IMR-90 (cell line): ENCODE data around the gene KRTAP20-1. TPM values are rescaled to one million over a fixed set of nuclear protein-coding genes. Genes with fewer than 3 reads are reported as not detected.

ENCODE experiments used
- ATAC-seq: fragments of 200-7000 bp; cut with Tn5 transposase; 2 replicates; pipeline ENCODE4 v1.9.1; 2020; ENCODE audit warnings: low read depth, mild to moderate bottlenecking, moderate library complexity
- BruUV-seq: library from RNA; stranded (reverse); fragments of 400-500 nt; replicated peaks from 2 replicates; lab custom pipeline; 2021; lab: Mats Ljungman, UMichigan
- CTCF ChIA-PET: fragments of 300-600 bp; formaldehyde crosslinking; extraction: SDS; loops from one replicate; lab custom pipeline; 2021; ENCODE audit warnings: antibody characterized with exemption; lab: Yijun Ruan, JAX
- POLR2A ChIA-PET: fragments of 300-600 bp; sonication (Branson Sonifier 250); formaldehyde crosslinking; loops from one replicate; lab custom pipeline; 2022; ENCODE audit warnings: antibody characterized with exemption; ENCODE audit not compliant: unreplicated experiment; lab: Charles Lee
- DNase-seq: peaks from one replicate; pipeline ENCODE4 v3.0.0; 2013
- H2AFZ ChIP-seq: replicated peaks from 2 replicates; pipeline ENCODE3; 2013; ENCODE audit warnings: low read length, mild to moderate bottlenecking; ENCODE audit not compliant: poor library complexity
- H2AK5ac ChIP-seq: 2 replicates; pipeline ENCODE4 v1.6.1; 2013; ENCODE audit warnings: low read depth, low read length, inconsistent platforms
- H2AK9ac ChIP-seq: replicated peaks from 2 replicates; pipeline ENCODE3; 2013; ENCODE audit warnings: mild to moderate bottlenecking, low read depth, low read length, moderate library complexity; ENCODE audit not compliant: poor library complexity
- H2BK120ac ChIP-seq: 2 replicates; pipeline ENCODE4 v1.6.1; 2013; ENCODE audit warnings: low read depth, low read length, inconsistent platforms
- H2BK15ac ChIP-seq: 3 replicates; pipeline ENCODE4 v1.6.1; 2013; ENCODE audit warnings: low read depth, low read length, inconsistent platforms
- H2BK20ac ChIP-seq: 2 replicates; pipeline ENCODE4 v1.6.1; 2013; ENCODE audit warnings: low read depth, mild to moderate bottlenecking, inconsistent platforms, low read length, moderate library complexity
- H2BK5ac ChIP-seq: 2 replicates; pipeline ENCODE4 v1.6.1; 2013; ENCODE audit warnings: mild to moderate bottlenecking, low read depth, low read length, inconsistent platforms; ENCODE audit not compliant: poor library complexity, severe bottlenecking
- H3K14ac ChIP-seq: replicated peaks from 2 replicates; pipeline ENCODE4 v1.6.1; 2013; ENCODE audit warnings: low read depth, low read length, inconsistent platforms
- H3K18ac ChIP-seq: 2 replicates; pipeline ENCODE4 v1.6.1; 2013; ENCODE audit warnings: low read depth, low read length, control low read depth
- H3K23ac ChIP-seq: 2 replicates; pipeline ENCODE4 v1.6.1; 2013; ENCODE audit warnings: low read depth, low read length, inconsistent platforms
- H3K27ac ChIP-seq: 2 replicates; pipeline ENCODE4 v1.5.1; 2013; ENCODE audit warnings: mild to moderate bottlenecking, control low read depth, low read length; ENCODE audit not compliant: insufficient read depth
- H3K27me3 ChIP-seq: 2 replicates; pipeline ENCODE4 v1.6.1; 2013; ENCODE audit warnings: low read length; ENCODE audit not compliant: control insufficient read depth, insufficient read depth
- H3K36me3 ChIP-seq: 2 replicates; pipeline ENCODE4 v1.6.1; 2013; ENCODE audit warnings: low read length, mixed read lengths; ENCODE audit not compliant: control insufficient read depth, insufficient read depth
- H3K4ac ChIP-seq: 2 replicates; pipeline ENCODE4 v1.6.1; 2013; ENCODE audit warnings: low read depth, low read length, inconsistent platforms
- H3K4me1 ChIP-seq: 2 replicates; pipeline ENCODE4 v1.6.1; 2013; ENCODE audit warnings: low read length, mixed read lengths; ENCODE audit not compliant: control insufficient read depth, insufficient read depth
- H3K4me2 ChIP-seq: 2 replicates; pipeline ENCODE4 v1.6.1; 2013; ENCODE audit warnings: low read depth, mild to moderate bottlenecking, control low read depth, low read length, moderate library complexity
- H3K4me3 ChIP-seq: 2 replicates; pipeline ENCODE4 v1.5.1; 2013; ENCODE audit warnings: low read depth, mild to moderate bottlenecking, control low read depth, low read length, moderate library complexity; ENCODE audit not compliant: insufficient read depth
- H3K56ac ChIP-seq: 2 replicates; pipeline ENCODE4 v1.6.1; 2013; ENCODE audit warnings: low read length, inconsistent platforms; ENCODE audit not compliant: insufficient read depth; ENCODE audit errors: extremely low read depth
- H3K79me1 ChIP-seq, 2 experiments: 2 replicates each; pipeline ENCODE4 v1.6.1; 2013; ENCODE audit warnings: low read length in 2 of 2, inconsistent platforms in 1 of 2, low read depth in 1 of 2
- H3K9ac ChIP-seq: 2 replicates; pipeline ENCODE4 v1.6.1; 2013; ENCODE audit warnings: low read depth, low read length, control low read depth
- H3K9me1 ChIP-seq: 2 replicates; pipeline ENCODE4 v1.6.1; 2013; ENCODE audit warnings: low read length, inconsistent platforms; ENCODE audit not compliant: insufficient read depth
- H3K9me3 ChIP-seq: 2 replicates; pipeline ENCODE4 v1.6.1; 2013; ENCODE audit warnings: low read length; ENCODE audit not compliant: control insufficient read depth, insufficient read depth
- H4K20me1 ChIP-seq: 2 replicates; pipeline ENCODE4 v1.6.1; 2013; ENCODE audit warnings: low read length, inconsistent platforms; ENCODE audit not compliant: insufficient read depth
- H4K5ac ChIP-seq: 2 replicates; pipeline ENCODE4 v1.6.1; 2013; ENCODE audit warnings: mild to moderate bottlenecking, low read depth, low read length, control low read depth
- H4K8ac ChIP-seq, 2 experiments: 2 replicates each; pipeline ENCODE4 v1.6.1; 2013; ENCODE audit warnings: low read depth in 2 of 2, low read length in 2 of 2, control low read depth in 1 of 2, inconsistent platforms in 1 of 2
- H4K91ac ChIP-seq: 2 replicates; pipeline ENCODE4 v1.6.1; 2013; ENCODE audit warnings: low read depth, low read length, inconsistent platforms; ENCODE audit not compliant: insufficient read depth
- BHLHE40 ChIP-seq: fragments of 150-350 bp; IDR thresholded peaks from 2 replicates; pipeline ENCODE4 v1.6.1; 2016; ENCODE audit warnings: mild to moderate bottlenecking, low read depth, low read length
- CEBPB ChIP-seq: IDR thresholded peaks from 2 replicates; pipeline ENCODE4 v1.6.1; 2012; ENCODE audit warnings: low read depth, low read length, improper control_type of control experiment
- CTCF ChIP-seq: conservative IDR thresholded peaks from 2 replicates; pipeline ENCODE4 v1.5.1; 2012; ENCODE audit warnings: mild to moderate bottlenecking, low read depth, low read length, improper control_type of control experiment
- FOS ChIP-seq: fragments of 150-350 bp; IDR thresholded peaks from 2 replicates; pipeline ENCODE4 v1.6.1; 2016; ENCODE audit warnings: low read depth, low read length
- MXI1 ChIP-seq: IDR thresholded peaks from 2 replicates; pipeline ENCODE4 v1.6.1; 2012; ENCODE audit warnings: low read depth, mild to moderate bottlenecking, low read length, moderate library complexity, borderline replicate concordance
- NFE2L2 ChIP-seq: fragments of 150-350 bp; IDR thresholded peaks from 2 replicates; pipeline ENCODE4 v1.6.1; 2016; ENCODE audit warnings: low read depth, mild to moderate bottlenecking, low read length
- POLR2A ChIP-seq: IDR thresholded peaks from 2 replicates; pipeline ENCODE4 v1.6.1; 2012; ENCODE audit warnings: mild to moderate bottlenecking, low read depth, low read length
- RAD21 ChIP-seq: IDR thresholded peaks from 2 replicates; pipeline ENCODE4 v1.6.1; 2012; ENCODE audit warnings: low read length, improper control_type of control experiment
- RCOR1 ChIP-seq: IDR thresholded peaks from 2 replicates; pipeline ENCODE4 v1.6.1; 2012; ENCODE audit warnings: mild to moderate bottlenecking, low read length, improper control_type of control experiment; ENCODE audit not compliant: insufficient replicate concordance
- RFX5 ChIP-seq: IDR thresholded peaks from 2 replicates; pipeline ENCODE4 v1.8.0; 2012; ENCODE audit warnings: low read depth, mild to moderate bottlenecking, low read length, moderate library complexity
- SMC3 ChIP-seq: fragments of 150-350 bp; IDR thresholded peaks from 2 replicates; pipeline ENCODE4 v1.6.1; 2016; ENCODE audit warnings: low read depth, mild to moderate bottlenecking, antibody characterized with exemption, low read length, moderate library complexity
- WGBS, 2 experiments: methylation state at CpG; one replicate each; pipeline versions ENCODE4 v1.1.5 to v1.1.7; 2013; ENCODE audit warnings: missing lambda C conversion rate in 2 of 2; ENCODE audit not compliant: insufficient read length in 1 of 2; ENCODE audit errors: extremely low coverage in 2 of 2; 5-methylcytosine and 5-hydroxymethylcytosine counted together
- dilution Hi-C: fragments of 300-500 bp; cut with HindIII; formaldehyde crosslinking; loops from one replicate; pipeline ENCODE4 v1.14.3; 2018; ENCODE audit warnings: low sequenced_read_pairs; ENCODE audit not compliant: unreplicated experiment
- in situ Hi-C: fragments of 300-500 bp; cut with MboI; formaldehyde crosslinking; loops from 3 replicates; pipeline ENCODE4 v1.14.3; 2019; ENCODE audit warnings: low sequenced_read_pairs, inconsistent platforms, mixed read lengths
- intact Hi-C: fragments of 100-400 bp; cut with micrococcal nuclease; formaldehyde crosslinking; loops from 2 replicates; pipeline ENCODE4 v1.10.0; 2022
- polyA plus RNA-seq, 3 experiments: library from polyadenylated mRNA; depleted of rRNA; stranded (reverse); fragments of >200 nt; gene quantifications; 2 replicates each; pipeline ENCODE4 v1.2.3, GENCODE V29; 2012; ENCODE audit warnings: low replicate concordance in 1 of 3
- total RNA-seq: library from RNA; depleted of rRNA; stranded (reverse); fragments of >200 nt; gene quantifications from 2 replicates; pipeline ENCODE4 v1.2.3, GENCODE V29; 2012
- TF ChIP-seq, protein P1 (sequence below): fragments of 150-350 bp; IDR thresholded peaks from 2 replicates; pipeline ENCODE4 v1.6.1; 2017; ENCODE audit warnings: mild to moderate bottlenecking, antibody characterized with exemption, low read length, low read depth

KRTAP20-1 gene
- total and polyA plus RNA-seq, 2 of the 4 experiments (the other 2 are of a cell fraction): not detected

DNA sequence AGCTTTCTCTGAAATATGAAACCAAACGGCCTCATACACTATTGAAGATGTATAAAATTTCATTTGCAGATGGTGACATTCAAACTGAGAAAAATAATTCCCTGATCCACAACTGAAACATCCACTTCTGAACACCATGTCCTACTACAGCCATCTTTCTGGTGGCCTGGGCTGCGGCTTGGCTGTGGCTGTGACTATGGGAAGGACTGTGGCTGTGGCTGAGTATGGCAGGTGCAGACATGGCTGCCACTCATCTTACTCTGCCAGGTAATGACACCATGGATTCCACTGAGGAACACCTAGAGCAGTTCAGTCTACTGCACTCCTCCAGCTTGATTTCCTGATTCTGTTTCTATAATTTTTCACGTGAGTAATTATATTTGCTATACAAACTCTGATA lies 4.3 kb downstream of the KRTAP20-1 start, which contains the start of gene KRTAP20-4:
TSS of gene KRTAP20-4 (plus strand) at position 106 of the 400 bp plus-strand sequence.
- peaks cover 15% of the 10 kb centered on the region for H3K9me3 ChIP-seq
- dilution Hi-C loops (no loop called here), in situ Hi-C loops (no loop called here), intact Hi-C loops (no loop called here)
- ChIA-PET CTCF (no interaction called here), POLR2A (no interaction called here)
- no peak for DNase-seq
- no peak within 1 kb of the TSS for H2BK20ac ChIP-seq
- H3K9ac ChIP-seq: no peak within 1 kb of the TSS
- no peak within 1 kb of the TSS for H3K4me3 ChIP-seq
- H3K14ac ChIP-seq: no peak within 1 kb of the TSS
- no peaks in the 10 kb centered on the region for H3K9me1 ChIP-seq
- H3K18ac ChIP-seq: no peak within 1 kb of the TSS
- H2BK120ac ChIP-seq: no peak within 1 kb of the TSS
- H3K56ac ChIP-seq: no peak within 1 kb of the TSS
- H3K4me1 ChIP-seq: no peaks in the 10 kb centered on the region
- no peak within 1 kb of the TSS for H4K5ac ChIP-seq
- WGBS, 2 experiments: no CpG with 5 or more reads among the region's 3 CpGs
- no TSS peak for BruUV-seq
- H3K4ac ChIP-seq: no peak within 1 kb of the TSS
- no peak within 1 kb of the TSS for H2AFZ ChIP-seq
- no peaks in the 10 kb centered on the region for H3K79me1 ChIP-seq
- no peak within 1 kb of the TSS for H4K91ac ChIP-seq
- H4K8ac ChIP-seq: no peak within 1 kb of the TSS
- H3K23ac ChIP-seq: no peak within 1 kb of the TSS
- H4K20me1 ChIP-seq: no peaks in the 10 kb centered on the region
- ATAC-seq: no peak
- H2AK5ac ChIP-seq: no peak within 1 kb of the TSS
- no peak within 1 kb of the TSS for H2BK15ac ChIP-seq
- H3K27ac ChIP-seq: no peak within 1 kb of the TSS
- H3K27me3 ChIP-seq: no peaks in the 10 kb centered on the region
- TF ChIP-seq RCOR1 (no peak), NFE2L2 (no peak), RFX5 (no peak), SMC3 (no peak), POLR2A (no peak), MXI1 (no peak), FOS (no peak), RAD21 (no peak), CEBPB (no peak), BHLHE40 (no peak), CTCF (no peak)
- TF ChIP-seq, protein P1, sequence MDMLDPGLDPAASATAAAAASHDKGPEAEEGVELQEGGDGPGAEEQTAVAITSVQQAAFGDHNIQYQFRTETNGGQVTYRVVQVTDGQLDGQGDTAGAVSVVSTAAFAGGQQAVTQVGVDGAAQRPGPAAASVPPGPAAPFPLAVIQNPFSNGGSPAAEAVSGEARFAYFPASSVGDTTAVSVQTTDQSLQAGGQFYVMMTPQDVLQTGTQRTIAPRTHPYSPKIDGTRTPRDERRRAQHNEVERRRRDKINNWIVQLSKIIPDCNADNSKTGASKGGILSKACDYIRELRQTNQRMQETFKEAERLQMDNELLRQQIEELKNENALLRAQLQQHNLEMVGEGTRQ: no peak
- no peak within 1 kb of the TSS for H2AK9ac ChIP-seq
- no peaks in the 10 kb centered on the region for H3K36me3 ChIP-seq
- H2BK5ac ChIP-seq: no peak within 1 kb of the TSS
- no peak within 1 kb of the TSS for H3K4me2 ChIP-seq
